HG03439 (cell line): Measurements from ENCODE around the gene TMEM184C.

Experiments
- ATAC-seq: cut with Tn5 transposase; IDR thresholded peaks from one replicate; pipeline ENCODE4 v1.9.1; 2021; ENCODE audit warnings: mild to moderate bottlenecking, moderate library complexity; ENCODE audit not compliant: unreplicated experiment

TMEM184C gene

GRCh38 chr4:147599206-147599605 lies 18.0 kb upstream of the TMEM184C start:
- ATAC-seq: no peak

- no peak for ATAC-seq
Observed at GRCh38 chr4:147599769-147600168, 17.4 kb upstream of the TMEM184C start.

DNA sequence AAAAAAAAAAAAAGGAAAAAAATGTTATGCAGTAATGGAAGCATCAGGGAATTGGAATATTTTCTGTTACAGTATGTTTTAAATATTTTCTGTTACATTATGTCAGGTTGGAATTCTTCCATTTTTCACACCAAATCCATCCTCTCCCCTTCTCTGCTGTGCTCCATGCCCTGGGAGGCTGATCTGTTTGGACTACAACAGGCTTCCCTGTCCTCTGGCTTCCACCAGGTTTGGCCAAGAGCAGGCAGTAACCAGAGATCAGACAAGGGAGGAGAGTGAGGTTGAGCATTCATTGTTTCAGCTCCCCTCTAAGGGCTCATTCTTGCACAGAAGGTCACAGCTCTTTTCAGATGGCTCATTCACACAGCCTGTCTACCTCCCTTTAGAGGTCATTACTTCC lies 11.7 kb upstream of the TMEM184C start:
- no peak for ATAC-seq

- ATAC-seq: no peak
Observed at GRCh38 chr4:147607471-147607870, 9.7 kb upstream of the TMEM184C start.

DNA sequence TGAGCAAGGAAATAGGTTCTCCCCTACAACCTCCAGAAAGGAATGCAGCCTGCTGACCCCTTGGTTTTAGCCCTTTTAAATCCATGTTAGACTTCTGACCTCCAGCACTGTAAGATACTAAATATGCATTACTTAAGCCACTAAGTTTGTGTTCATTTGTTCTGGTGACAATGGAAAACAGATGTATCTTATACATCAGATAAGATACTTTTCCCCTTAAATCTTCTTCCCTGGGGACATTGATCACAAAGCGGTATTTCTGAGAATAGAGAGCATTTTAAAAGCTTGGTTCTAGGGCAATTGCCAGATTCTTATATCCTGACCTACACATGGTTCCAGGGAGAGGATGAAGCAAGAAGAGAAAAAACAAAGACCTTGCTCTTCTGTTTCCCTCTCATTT lies 6.5 kb upstream of the TMEM184C start:
- no peak for ATAC-seq

DNA sequence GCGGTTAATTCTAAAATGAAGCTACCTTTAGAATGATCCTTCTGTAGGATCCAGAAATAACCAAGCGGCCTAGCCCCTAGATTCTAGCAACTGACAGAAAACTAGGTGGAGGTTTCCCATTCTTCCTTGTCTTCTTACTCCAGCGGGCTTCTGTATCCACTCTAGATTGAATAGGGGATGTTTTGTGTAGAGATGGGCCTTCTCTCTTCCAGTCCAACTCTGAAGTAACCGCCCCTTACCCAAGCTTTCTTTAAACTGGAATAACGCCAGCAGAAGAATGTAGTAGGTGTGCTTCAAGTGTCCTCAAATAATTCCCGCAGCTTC lies 386 bp upstream of the TMEM184C start:
- no peak for ATAC-seq

- ATAC-seq: peak; percentile 8
Observed at GRCh38 chr4:147617841-147618691, 869 bp downstream of the TMEM184C start.

- ATAC-seq: no peak
Observed at GRCh38 chr4:147620315-147620714, 3.1 kb downstream of the TMEM184C start.

DNA sequence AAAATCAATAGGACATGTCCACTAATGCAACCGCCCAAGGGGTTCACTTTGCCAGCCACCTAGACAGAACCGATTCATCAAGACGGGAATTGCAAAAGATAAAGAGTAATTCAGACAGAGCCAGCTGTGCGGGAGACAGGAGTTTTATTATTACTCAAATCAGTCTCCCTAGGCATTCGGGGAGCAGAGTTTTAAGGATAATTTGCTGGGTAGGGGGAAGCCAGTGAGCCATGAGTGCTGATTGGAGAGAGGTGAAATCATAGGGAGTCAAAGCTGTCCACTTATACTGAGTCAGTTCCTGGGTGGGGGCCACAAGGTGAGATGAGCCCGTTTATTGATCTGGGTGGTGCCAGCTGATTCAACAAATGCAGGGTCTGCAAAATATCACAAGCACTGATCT lies 8.5 kb downstream of the TMEM184C start:
- no peak for ATAC-seq

- ATAC-seq: no peak
Observed at GRCh38 chr4:147626903-147627302, 9.7 kb downstream of the TMEM184C start.

GRCh38 chr4:147628415-147628814 lies 11.2 kb downstream of the TMEM184C start:
- ATAC-seq: no peak

DNA sequence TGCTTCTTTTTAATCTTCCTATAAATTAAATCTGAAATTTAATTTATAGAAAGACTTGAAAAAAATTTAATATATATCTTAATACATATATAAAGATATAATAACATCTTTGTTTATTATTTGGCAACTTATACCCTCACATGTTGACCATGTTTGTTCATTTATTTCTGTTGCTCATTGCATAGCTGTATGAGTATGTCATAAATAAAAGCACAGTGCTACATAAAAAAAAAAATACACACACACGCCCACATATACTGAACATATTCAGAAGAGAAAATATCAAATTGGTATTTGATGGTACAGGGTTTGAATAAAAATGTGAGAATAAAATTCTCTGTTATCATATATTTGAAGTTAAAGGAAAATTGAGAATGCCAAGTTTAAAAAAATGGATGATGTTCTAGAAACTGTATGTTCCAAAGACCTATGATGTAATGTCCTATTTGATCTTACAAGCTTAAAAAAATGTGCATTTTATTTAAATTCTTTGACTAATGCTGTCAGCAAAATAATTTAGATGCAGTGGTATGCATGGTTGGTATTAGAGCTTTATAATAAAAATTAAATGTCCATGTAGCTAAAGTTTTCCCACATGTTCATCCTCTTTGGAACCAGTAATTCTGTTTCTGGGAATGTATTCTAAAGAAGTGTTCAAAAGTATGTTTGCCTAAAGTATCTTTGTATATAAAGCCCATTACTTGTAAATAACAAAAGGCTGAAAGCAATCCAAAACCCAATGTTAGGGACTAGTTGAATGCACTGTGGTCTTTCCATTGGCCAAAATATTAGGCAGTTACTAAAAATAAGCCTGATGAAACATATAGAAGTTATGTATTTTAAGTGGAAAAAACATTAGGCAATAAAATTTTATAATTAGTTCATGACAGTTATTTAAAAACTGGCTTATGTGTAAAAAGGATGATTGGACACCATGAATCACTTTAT lies 12.9 kb downstream of the TMEM184C start:
- ATAC-seq: no peak

GRCh38 chr4:147633113-147633512 lies 15.9 kb downstream of the TMEM184C start:
- no peak for ATAC-seq

DNA sequence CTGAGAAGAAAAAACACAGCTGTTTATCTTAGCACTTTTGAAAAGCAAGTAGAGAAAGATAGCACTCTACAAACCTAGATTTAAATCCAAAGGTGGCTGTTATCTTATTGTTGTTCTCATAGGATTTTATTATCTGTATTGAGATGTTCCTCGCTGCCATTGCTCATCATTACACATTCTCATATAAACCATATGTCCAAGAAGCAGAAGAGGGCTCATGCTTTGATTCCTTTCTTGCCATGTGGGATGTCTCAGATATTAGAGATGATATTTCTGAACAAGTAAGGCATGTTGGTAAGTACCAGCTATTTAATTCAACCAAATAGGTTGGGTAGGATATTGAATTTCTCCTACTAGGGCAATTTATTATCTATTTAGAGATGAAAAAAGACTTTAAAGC lies 16.4 kb downstream of the TMEM184C start:
- no peak for ATAC-seq

GRCh38 chr4:147635348-147635747 lies 18.2 kb downstream of the TMEM184C start:
- no peak for ATAC-seq

DNA sequence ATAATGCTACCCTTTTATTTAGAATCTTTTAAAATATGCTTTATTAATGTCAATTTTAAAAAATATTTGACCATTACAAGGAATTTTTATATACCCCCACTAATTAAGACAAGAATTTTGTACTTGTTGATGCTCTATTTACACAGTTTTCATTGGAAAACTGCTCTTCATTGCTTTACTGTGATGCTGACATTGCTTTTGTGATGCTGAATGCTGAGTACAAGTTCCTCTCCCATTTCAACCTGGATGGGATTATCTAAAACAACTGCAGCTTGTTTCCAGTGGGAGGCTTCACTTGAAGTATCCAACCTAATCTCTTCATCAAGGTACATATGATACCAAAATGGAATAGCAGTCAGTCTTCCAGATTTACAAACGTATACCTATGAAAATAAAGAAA lies 21.2 kb downstream of the TMEM184C start:
- ATAC-seq: no peak

GRCh38 chr4:147638942-147639341 lies 21.7 kb downstream of the TMEM184C start:
- ATAC-seq: no peak

DNA sequence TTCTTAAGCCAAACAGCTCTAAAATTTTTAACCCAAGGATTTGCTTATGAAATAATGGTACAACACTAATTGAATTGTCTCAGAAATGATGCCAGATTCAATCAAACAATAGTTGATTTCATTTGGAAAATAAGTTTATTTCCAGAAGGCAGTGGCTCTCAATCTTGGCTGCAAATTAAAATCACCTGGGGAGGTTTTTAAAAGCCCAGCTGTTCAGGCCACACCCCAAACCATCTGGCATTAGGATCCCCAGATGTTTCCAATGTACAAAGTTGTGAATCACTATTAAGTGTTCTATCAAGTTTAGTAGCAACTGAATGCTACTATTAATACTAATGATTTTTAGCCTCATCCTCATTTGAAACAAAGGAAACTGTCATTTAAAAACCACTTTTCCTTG lies 22.2 kb downstream of the TMEM184C start:
- ATAC-seq: no peak

- no peak for ATAC-seq
Observed at GRCh38 chr4:147640331-147640730, 23.1 kb downstream of the TMEM184C start.

GRCh38 chr4:147643616-147644015 lies 26.4 kb downstream of the TMEM184C start:
- no peak for ATAC-seq

DNA sequence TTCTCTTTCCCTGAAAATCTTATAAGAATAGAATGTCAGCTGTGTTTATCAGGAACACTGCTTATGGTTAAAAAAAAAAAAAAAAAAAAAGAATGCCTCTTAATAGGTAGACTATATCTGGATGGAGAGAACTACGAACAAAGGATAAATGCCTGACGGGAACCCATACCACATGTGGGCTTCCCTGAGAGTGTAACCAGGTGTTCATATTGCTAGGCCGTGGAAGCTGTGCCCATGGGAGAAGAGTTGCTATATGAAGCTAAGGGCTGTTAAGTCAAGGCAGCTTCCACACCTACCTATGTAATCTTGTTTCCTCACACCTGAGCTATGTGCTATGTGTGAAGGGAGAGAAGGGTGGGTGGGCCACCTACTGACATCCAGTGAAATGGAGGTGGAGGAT lies 27.3 kb downstream of the TMEM184C start:
- no peak for ATAC-seq

GRCh38 chr4:147645099-147645498 lies 27.9 kb downstream of the TMEM184C start:
- no peak for ATAC-seq
